ENCODE data around the gene STRIT1.

- TF ChIP-seq, protein P1, sequence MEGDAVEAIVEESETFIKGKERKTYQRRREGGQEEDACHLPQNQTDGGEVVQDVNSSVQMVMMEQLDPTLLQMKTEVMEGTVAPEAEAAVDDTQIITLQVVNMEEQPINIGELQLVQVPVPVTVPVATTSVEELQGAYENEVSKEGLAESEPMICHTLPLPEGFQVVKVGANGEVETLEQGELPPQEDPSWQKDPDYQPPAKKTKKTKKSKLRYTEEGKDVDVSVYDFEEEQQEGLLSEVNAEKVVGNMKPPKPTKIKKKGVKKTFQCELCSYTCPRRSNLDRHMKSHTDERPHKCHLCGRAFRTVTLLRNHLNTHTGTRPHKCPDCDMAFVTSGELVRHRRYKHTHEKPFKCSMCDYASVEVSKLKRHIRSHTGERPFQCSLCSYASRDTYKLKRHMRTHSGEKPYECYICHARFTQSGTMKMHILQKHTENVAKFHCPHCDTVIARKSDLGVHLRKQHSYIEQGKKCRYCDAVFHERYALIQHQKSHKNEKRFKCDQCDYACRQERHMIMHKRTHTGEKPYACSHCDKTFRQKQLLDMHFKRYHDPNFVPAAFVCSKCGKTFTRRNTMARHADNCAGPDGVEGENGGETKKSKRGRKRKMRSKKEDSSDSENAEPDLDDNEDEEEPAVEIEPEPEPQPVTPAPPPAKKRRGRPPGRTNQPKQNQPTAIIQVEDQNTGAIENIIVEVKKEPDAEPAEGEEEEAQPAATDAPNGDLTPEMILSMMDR (IDR thresholded peaks at IDR 0.05): no peak
- TF ChIP-seq, protein P2, sequence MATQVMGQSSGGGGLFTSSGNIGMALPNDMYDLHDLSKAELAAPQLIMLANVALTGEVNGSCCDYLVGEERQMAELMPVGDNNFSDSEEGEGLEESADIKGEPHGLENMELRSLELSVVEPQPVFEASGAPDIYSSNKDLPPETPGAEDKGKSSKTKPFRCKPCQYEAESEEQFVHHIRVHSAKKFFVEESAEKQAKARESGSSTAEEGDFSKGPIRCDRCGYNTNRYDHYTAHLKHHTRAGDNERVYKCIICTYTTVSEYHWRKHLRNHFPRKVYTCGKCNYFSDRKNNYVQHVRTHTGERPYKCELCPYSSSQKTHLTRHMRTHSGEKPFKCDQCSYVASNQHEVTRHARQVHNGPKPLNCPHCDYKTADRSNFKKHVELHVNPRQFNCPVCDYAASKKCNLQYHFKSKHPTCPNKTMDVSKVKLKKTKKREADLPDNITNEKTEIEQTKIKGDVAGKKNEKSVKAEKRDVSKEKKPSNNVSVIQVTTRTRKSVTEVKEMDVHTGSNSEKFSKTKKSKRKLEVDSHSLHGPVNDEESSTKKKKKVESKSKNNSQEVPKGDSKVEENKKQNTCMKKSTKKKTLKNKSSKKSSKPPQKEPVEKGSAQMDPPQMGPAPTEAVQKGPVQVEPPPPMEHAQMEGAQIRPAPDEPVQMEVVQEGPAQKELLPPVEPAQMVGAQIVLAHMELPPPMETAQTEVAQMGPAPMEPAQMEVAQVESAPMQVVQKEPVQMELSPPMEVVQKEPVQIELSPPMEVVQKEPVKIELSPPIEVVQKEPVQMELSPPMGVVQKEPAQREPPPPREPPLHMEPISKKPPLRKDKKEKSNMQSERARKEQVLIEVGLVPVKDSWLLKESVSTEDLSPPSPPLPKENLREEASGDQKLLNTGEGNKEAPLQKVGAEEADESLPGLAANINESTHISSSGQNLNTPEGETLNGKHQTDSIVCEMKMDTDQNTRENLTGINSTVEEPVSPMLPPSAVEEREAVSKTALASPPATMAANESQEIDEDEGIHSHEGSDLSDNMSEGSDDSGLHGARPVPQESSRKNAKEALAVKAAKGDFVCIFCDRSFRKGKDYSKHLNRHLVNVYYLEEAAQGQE (IDR thresholded peaks at IDR 0.05; ENCODE audit: insufficient read depth in 1 of 2, low read depth in 2 of 2, low read length in 1 of 2): no peak
- no peak for TF ChIP-seq POLR2AphosphoS5 (IDR thresholded peaks at IDR 0.05; ENCODE audit: low read depth, low read length)
- TF ChIP-seq SIN3A (IDR thresholded peaks at IDR 0.05; ENCODE audit: borderline replicate concordance, insufficient read depth, low read depth, low read length): no peak
Measured at GRCh38 chr3:155342344-155342743, 48.9 kb upstream of the STRIT1 start.

All from Panc1 (cell line).